Left lung (tissue), 10 donors: ENCODE results near the gene ABLIM2. TPM values are rescaled to one million over a fixed set of nuclear protein-coding genes. Genes with fewer than 3 reads are reported as not detected.
A peak's percentile ranks its signal among the peaks of the same experiment; 100 is the strongest.

Experiments
- ATAC-seq: fragments of 200-7000 bp; cut with Tn5 transposase; one replicate; pipeline ENCODE4 v1.9.1; 2020; ENCODE audit warnings: moderate library complexity
- DNase-seq, 4 donors: peaks; one replicate each; pipeline ENCODE4 v3.0.0-alpha.2; 2013 to 2020
- H3K27ac ChIP-seq, 2 donors: fragments of 200-600 bp; sonication (generic) in 1 of 2; one replicate each; pipeline versions ENCODE4 v1.5.0 to v1.8.0; 2020 to 2021
- H3K27me3 ChIP-seq, 2 donors: fragments of 200-600 bp; sonication (generic) in 1 of 2; one replicate each; pipeline versions ENCODE4 v1.5.0 to v1.8.0; 2020 to 2021
- H3K36me3 ChIP-seq, 2 donors: fragments of 200-600 bp; sonication (generic) in 1 of 2; one replicate each; pipeline versions ENCODE4 v1.5.0 to v1.8.0; 2020 to 2021
- H3K4me1 ChIP-seq, 2 donors: fragments of 200-600 bp; one replicate each; pipeline ENCODE4 v1.8.0; 2021
- H3K4me3 ChIP-seq, 2 donors: fragments of 200-600 bp; sonication (generic) in 1 of 2; one replicate each; pipeline versions ENCODE4 v1.5.0 to v1.8.0; 2020 to 2021; ENCODE audit warnings: mild to moderate bottlenecking in 1 of 2
- H3K9me3 ChIP-seq, 2 donors: fragments of 200-600 bp; sonication (generic) in 1 of 2; one replicate each; pipeline versions ENCODE4 v1.5.0 to v1.8.0; 2020 to 2021
- intact Hi-C, 2 donors: fragments of 100-400 bp; cut with DNase I; formaldehyde crosslinking; loops; one replicate each; pipeline versions ENCODE4 v1.11.2 to v1.14.2; 2022
- polyA plus RNA-seq, 6 donors: library from polyadenylated mRNA; unstranded; fragments of 120-200 nt; gene quantifications; one replicate each; pipeline ENCODE4 v1.2.1, GENCODE V29; 2013; ENCODE audit not compliant: insufficient read length in 6 of 6
- total RNA-seq, 2 donors: library from RNA; stranded (reverse); fragmentation: NEBNext Ultra II Directional; extraction: Animal tissue kit (Norgen Biotek cat#: 25700); gene quantifications; one replicate each; pipeline ENCODE4 v1.2.1, GENCODE V29; 2021
- TF ChIP-seq, protein P1 (sequence below), 2 donors: fragments of 200-600 bp; sonication (generic) in 1 of 2; IDR thresholded peaks; one replicate each; pipeline versions ENCODE4 v1.5.0 to v1.8.0; 2021; ENCODE audit warnings: antibody characterized with exemption in 2 of 2
- donor health status: DM: no; HTN: yes; CAD: no.
- donor health status: DM: no; HTN: no; CAD: no.

The ABLIM2 gene
- total and polyA plus RNA-seq, 8 donors = 5.7 to 10.2 (median 7.0) TPM

DNA sequence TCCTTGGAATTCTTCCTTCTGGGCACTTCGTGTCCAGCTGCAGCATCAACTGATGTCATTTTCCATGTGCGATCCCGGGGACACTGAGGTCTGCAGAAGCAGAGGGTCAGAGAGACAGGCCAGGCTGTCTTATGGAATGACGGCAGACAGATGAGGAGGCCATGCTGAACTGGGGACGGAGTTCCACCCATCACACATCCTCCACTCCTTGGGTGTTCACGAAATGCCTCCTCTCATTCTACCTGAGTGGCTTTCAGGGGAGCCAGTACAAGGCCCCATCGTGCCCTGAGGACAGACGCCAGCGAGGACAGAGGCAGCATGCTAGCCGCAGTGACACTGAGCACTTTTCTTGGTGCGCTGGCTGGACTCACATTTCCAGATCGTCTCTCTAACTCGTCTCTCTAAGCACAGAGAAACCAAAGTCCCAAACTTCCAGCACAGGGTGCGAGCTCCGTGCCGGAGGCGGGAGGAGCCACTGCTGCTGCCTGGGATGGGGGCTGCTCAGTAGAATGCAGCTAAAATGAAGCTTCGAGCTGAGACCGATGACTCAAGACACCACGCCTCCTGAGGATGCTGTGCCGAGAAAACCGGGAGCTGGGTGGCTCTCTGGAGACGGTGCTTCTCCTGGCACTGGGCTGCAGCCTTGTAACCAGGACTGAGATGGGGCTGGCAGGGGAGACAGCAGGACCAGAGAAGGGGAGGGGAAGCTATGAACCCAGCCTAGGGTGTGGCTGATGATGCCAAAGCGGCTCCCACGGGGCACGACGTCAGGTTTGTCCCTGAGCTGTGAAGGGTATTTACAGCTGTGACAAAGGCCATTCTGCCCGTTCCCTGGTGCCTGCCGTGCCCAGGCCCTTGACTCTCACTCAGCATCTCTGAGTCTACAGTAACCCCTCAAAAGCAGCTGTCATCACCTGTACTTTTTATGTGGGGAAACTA lies 8.2 kb downstream of the ABLIM2 start:
- Histone ChIP-seq H3K4me1 (peaks cover 0 to 5% of the 10 kb centered on the region in 2 donors), H3K36me3 (no peaks in the 10 kb centered on the region), H3K4me3 (no peak overlapping the region), H3K9me3 (no peaks in the 10 kb centered on the region), H3K27me3 (no peaks in the 10 kb centered on the region), H3K27ac (no peak overlapping the region)
- ATAC-seq = no peak
- intact Hi-C loops = no loop called here
- TF ChIP-seq, protein P1, sequence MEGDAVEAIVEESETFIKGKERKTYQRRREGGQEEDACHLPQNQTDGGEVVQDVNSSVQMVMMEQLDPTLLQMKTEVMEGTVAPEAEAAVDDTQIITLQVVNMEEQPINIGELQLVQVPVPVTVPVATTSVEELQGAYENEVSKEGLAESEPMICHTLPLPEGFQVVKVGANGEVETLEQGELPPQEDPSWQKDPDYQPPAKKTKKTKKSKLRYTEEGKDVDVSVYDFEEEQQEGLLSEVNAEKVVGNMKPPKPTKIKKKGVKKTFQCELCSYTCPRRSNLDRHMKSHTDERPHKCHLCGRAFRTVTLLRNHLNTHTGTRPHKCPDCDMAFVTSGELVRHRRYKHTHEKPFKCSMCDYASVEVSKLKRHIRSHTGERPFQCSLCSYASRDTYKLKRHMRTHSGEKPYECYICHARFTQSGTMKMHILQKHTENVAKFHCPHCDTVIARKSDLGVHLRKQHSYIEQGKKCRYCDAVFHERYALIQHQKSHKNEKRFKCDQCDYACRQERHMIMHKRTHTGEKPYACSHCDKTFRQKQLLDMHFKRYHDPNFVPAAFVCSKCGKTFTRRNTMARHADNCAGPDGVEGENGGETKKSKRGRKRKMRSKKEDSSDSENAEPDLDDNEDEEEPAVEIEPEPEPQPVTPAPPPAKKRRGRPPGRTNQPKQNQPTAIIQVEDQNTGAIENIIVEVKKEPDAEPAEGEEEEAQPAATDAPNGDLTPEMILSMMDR (IDR thresholded peaks at IDR 0.05) = no peak
- peak in 1 of 4 donors; percentile 53 for DNase-seq

DNA sequence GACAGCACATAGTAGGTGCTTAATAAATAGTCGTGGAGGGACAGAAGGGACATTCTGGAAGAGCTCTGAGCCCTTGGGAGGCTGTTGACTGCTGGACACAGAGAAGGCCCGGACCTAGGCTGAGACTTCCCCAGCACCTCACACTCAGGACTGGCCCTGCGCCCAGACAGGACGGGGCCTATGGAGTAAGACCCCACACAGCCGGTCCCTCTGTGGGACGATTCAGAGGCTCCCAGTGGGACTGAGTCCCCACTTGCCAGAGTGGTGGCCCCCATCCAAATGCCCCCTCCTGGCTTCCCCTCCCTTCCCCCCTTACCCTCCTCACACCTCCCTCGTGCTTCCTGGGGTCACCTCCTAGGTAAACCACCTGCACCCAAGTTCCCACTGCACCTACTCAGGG lies 8.9 kb downstream of the ABLIM2 start:
- DNase-seq = peak in 1 of 4 donors; percentile 44
- Histone ChIP-seq H3K27ac (no peak overlapping the region), H3K4me1 (peaks cover 3 to 5% of the 10 kb centered on the region in 2 donors), H3K27me3 (peaks cover 0 to 7% of the 10 kb centered on the region in 2 donors), H3K36me3 (no peaks in the 10 kb centered on the region), H3K9me3 (no peaks in the 10 kb centered on the region), H3K4me3 (no peak overlapping the region)
- ATAC-seq = no peak
- intact Hi-C loops = no loop called here
- TF ChIP-seq, protein P1 (IDR thresholded peaks at IDR 0.05) = no peak

- DNase-seq (peak in 1 of 4 donors; percentile 51), ATAC-seq (no peak)
- H3K4me1 ChIP-seq = peaks cover 3 to 7% of the 10 kb centered on the region in 2 donors
- peaks cover 3 to 15% of the 10 kb centered on the region in 2 donors for H3K27me3 ChIP-seq
- no peaks in the 10 kb centered on the region for H3K9me3 ChIP-seq
- no peak overlapping the region for H3K27ac ChIP-seq
- no peaks in the 10 kb centered on the region for H3K36me3 ChIP-seq
- intact Hi-C loops = no loop called here
- TF ChIP-seq, protein P1 (IDR thresholded peaks at IDR 0.05) = no peak
- no peak overlapping the region for H3K4me3 ChIP-seq
These were observed 9.7 kb downstream of the ABLIM2 start for GRCh38 chr4:8148785-8149435.

DNA sequence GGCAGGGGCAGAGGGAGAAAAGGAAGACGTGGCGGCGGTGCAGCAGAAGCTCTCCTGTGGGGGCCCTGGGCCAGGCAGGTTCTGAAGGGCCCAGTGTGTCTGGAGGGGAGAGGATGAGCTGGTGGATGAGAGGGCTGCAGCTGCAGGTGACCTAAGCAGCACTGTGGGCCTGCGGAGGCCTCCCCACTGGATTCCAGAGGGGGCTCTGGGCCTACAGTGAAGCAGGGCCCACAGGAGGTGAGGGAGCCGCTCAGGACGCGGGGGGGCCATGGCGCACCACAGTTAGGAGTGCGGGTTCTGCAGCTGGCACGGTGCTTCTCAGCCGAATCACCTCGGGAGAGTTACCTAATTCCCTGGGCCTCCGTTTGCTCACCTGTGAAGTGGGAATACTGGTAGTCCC lies 10.5 kb downstream of the ABLIM2 start:
- no peak for ATAC-seq
- no peak overlapping the region for H3K27ac ChIP-seq
- H3K4me1 ChIP-seq = peaks cover 3 to 7% of the 10 kb centered on the region in 2 donors
- intact Hi-C loops = no loop called here
- H3K9me3 ChIP-seq = no peaks in the 10 kb centered on the region
- TF ChIP-seq, protein P1 (IDR thresholded peaks at IDR 0.05) = no peak
- DNase-seq = peak in 1 of 4 donors; percentile 55
- peaks cover 3 to 22% of the 10 kb centered on the region in 2 donors for H3K27me3 ChIP-seq
- no peaks in the 10 kb centered on the region for H3K36me3 ChIP-seq
- H3K4me3 ChIP-seq = no peak overlapping the region
